Ovary (tissue), 9 donors: Measurements from ENCODE around the gene CCDC7. TPM values are rescaled to one million over a fixed set of nuclear protein-coding genes. Genes with fewer than 3 reads are reported as not detected.

ENCODE experiments used
- DNase-seq, 5 donors: peaks; one replicate each; pipeline ENCODE4 v3.0.0-alpha.2; 2019 to 2020
- H3K27ac ChIP-seq, 2 donors: fragments of 200-600 bp; one replicate each; pipeline versions ENCODE4 v1.5.1 to v1.8.0; 2019 to 2022
- H3K27me3 ChIP-seq: fragments of 200-600 bp; one replicate; pipeline ENCODE4 v1.8.0; 2022
- H3K36me3 ChIP-seq: fragments of 200-600 bp; sonication (generic); one replicate; pipeline ENCODE4 v1.5.1; 2019
- H3K4me1 ChIP-seq: one replicate; pipeline ENCODE4 v1.8.1; 2013; ENCODE audit warnings: mild to moderate bottlenecking, moderate library complexity; ENCODE audit not compliant: insufficient read depth
- H3K4me3 ChIP-seq: fragments of 200-600 bp; sonication (generic); one replicate; pipeline ENCODE4 v1.5.1; 2017
- H3K9me3 ChIP-seq, 2 donors: fragments of 200-600 bp in 1 of 2; sonication (generic) in 1 of 2; one replicate each; pipeline versions ENCODE4 v1.5.1 to v1.8.1; 2013 to 2019; ENCODE audit warnings: mild to moderate bottlenecking in 1 of 2, moderate library complexity in 1 of 2
- CTCF ChIP-seq, 3 donors: fragments of 450-650 bp in 2 of 3; fragments of 200-600 bp in 1 of 3; IDR thresholded peaks; one replicate each; pipeline versions ENCODE4 v1.5.1 to v1.8.0; 2016 to 2022; ENCODE audit warnings: antibody characterized with exemption in 3 of 3, mild to moderate bottlenecking in 1 of 3
- EP300 ChIP-seq: sonication (generic); formaldehyde crosslinking; IDR thresholded peaks from one replicate; pipeline ENCODE4 v1.6.1; 2017; ENCODE audit warnings: antibody characterized with exemption
- POLR2A ChIP-seq: fragments of 450-650 bp; IDR thresholded peaks from one replicate; pipeline ENCODE4 v1.6.1; 2017; ENCODE audit warnings: antibody characterized with exemption, mild to moderate bottlenecking, moderate library complexity
- WGBS, 3 donors: extraction: QIAGEN DNeasy Blood & Tissue Kit in 1 of 3; methylation state at CpG; one replicate each; pipeline versions ENCODE4 v1.1.5 to v1.1.7; 2013 to 2017; 5-methylcytosine and 5-hydroxymethylcytosine counted together
- intact Hi-C, 4 donors: fragments of 100-400 bp; cut with DNase I; formaldehyde crosslinking; loops; one replicate each; pipeline versions ENCODE4 v1.11.0 to v1.15.1; 2022 to 2023
- polyA plus RNA-seq, 2 donors: library from polyadenylated mRNA; stranded (reverse); fragments of 200-250 nt in 1 of 2; fragments of 350-450 nt in 1 of 2; fragmentation: Illumina TruSeq in 1 of 2; extraction: RNeasy Lipid Tissue Mini Kit (QIAGEN cat#74804) in 1 of 2; gene quantifications; one replicate each; pipeline ENCODE4 v1.2.3, GENCODE V29; 2013 to 2014
- total RNA-seq, 7 donors: library from RNA; depleted of rRNA in 2 of 7; stranded (reverse); fragments of >200 nt in 2 of 7; fragmentation: NEBNext Ultra II Directional in 3 of 7; extraction: Animal tissue kit (Norgen Biotek cat#: 25700) in 3 of 7; gene quantifications; one replicate each; pipeline versions ENCODE4 v1.1.0 to v1.2.4, GENCODE V29; 2016 to 2023
- donor health status: DM: no; HTN: no; CAD: no; lungs with moderate emphysema.
- donor health status: DM: no; HTN: no; CAD: no.
- donor health status: Bipolar disorder and iron deficiency.
- donor health status: DM: yes; HTN: yes; CAD: no.
- donor health status: DM: no; HTN: no; CAD: no.
- donor health status: DM: yes; HTN: yes; CAD: no.

CCDC7 gene
- total and polyA plus RNA-seq, 9 donors: 1.2 to 83.4 (median 47.2) TPM

GRCh38 chr10:32408690-32409089 lies 37.2 kb upstream of the CCDC7 start:
- H3K4me1 ChIP-seq: no peaks in the 10 kb centered on the region
- intact Hi-C loops: no loop called here
- TF ChIP-seq EP300: no peak
- TF ChIP-seq POLR2A: no peak
- TF ChIP-seq CTCF (IDR thresholded peaks at IDR 0.05): no peak
- H3K4me3 ChIP-seq: no peak overlapping the region
- DNase-seq: no peak
- WGBS, 3 donors: 90 to 99% (median 93%) methylated on average over 5 of the region's 5 CpGs
- no peaks in the 10 kb centered on the region for H3K36me3 ChIP-seq
- no peaks in the 10 kb centered on the region for H3K9me3 ChIP-seq
- H3K27ac ChIP-seq: no peak overlapping the region
- H3K27me3 ChIP-seq: no peaks in the 10 kb centered on the region

GRCh38 chr10:32409741-32410140 lies 36.2 kb upstream of the CCDC7 start:
- H3K27me3 ChIP-seq: no peaks in the 10 kb centered on the region
- 76 to 87% (median 83%) methylated on average over 3 of the region's 3 CpGs for WGBS, 3 donors
- no peaks in the 10 kb centered on the region for H3K36me3 ChIP-seq
- no peak overlapping the region for H3K4me3 ChIP-seq
- intact Hi-C loops: no loop called here
- DNase-seq: no peak
- H3K27ac ChIP-seq: no peak overlapping the region
- TF ChIP-seq EP300 (no peak), POLR2A (no peak), CTCF (IDR thresholded peaks at IDR 0.05) (no peak)
- no peaks in the 10 kb centered on the region for H3K9me3 ChIP-seq
- H3K4me1 ChIP-seq: no peaks in the 10 kb centered on the region

- Histone ChIP-seq H3K4me1 (no peaks in the 10 kb centered on the region), H3K27me3 (no peaks in the 10 kb centered on the region), H3K36me3 (no peaks in the 10 kb centered on the region), H3K4me3 (no peak overlapping the region), H3K9me3 (no peaks in the 10 kb centered on the region), H3K27ac (no peak overlapping the region)
- WGBS, 3 donors: 95 to 98% (median 95%) methylated on average over 8 of the region's 8 CpGs
- TF ChIP-seq CTCF (IDR thresholded peaks at IDR 0.05): no peak
- no peak for TF ChIP-seq POLR2A
- TF ChIP-seq EP300: no peak
- intact Hi-C loops: no loop called here
- no peak for DNase-seq
These were observed 35.4 kb upstream of the CCDC7 start for GRCh38 chr10:32410569-32410968.

GRCh38 chr10:32411797-32412498 lies 34.0 kb upstream of the CCDC7 start:
- WGBS, 3 donors: 74 to 79% (median 75%) methylated on average over 2 of the region's 2 CpGs
- H3K36me3 ChIP-seq: no peaks in the 10 kb centered on the region
- intact Hi-C loops: no loop called here
- no peaks in the 10 kb centered on the region for H3K4me1 ChIP-seq
- DNase-seq: no peak
- no peak overlapping the region for H3K27ac ChIP-seq
- no peak overlapping the region for H3K4me3 ChIP-seq
- no peak for TF ChIP-seq EP300
- no peak for TF ChIP-seq CTCF (IDR thresholded peaks at IDR 0.05)
- no peak for TF ChIP-seq POLR2A
- no peaks in the 10 kb centered on the region for H3K27me3 ChIP-seq
- H3K9me3 ChIP-seq: no peaks in the 10 kb centered on the region
